Muscle layer of duodenum (tissue), 2 donors: Measurements from ENCODE around the gene MORC3.
"Not testable (repeated sequence)": the region's sequence is repeated elsewhere in the genome, so short reads cannot be mapped to it uniquely, and the experiment has no call there.

Source experiments
- H3K27ac ChIP-seq: one replicate; pipeline ENCODE4 v1.7.0; 2013; ENCODE audit warnings: mild to moderate bottlenecking, low read length
- H3K27me3 ChIP-seq: one replicate; pipeline ENCODE4 v1.7.0; 2013; ENCODE audit warnings: low read depth, mild to moderate bottlenecking, control low read depth, low read length
- H3K36me3 ChIP-seq, 2 donors: one replicate each; pipeline ENCODE4 v1.7.0; 2013; ENCODE audit warnings: low read length in 2 of 2, control low read depth in 1 of 2, mild to moderate bottlenecking in 1 of 2; ENCODE audit not compliant: insufficient read depth in 2 of 2, control insufficient read depth in 1 of 2
- H3K4me1 ChIP-seq, 2 donors: one replicate each; pipeline ENCODE4 v1.7.0; 2013; ENCODE audit warnings: low read length in 2 of 2, mild to moderate bottlenecking in 2 of 2, control low read depth in 1 of 2, moderate library complexity in 1 of 2; ENCODE audit not compliant: insufficient read depth in 2 of 2, control insufficient read depth in 1 of 2
- H3K4me3 ChIP-seq, 2 donors: one replicate each; pipeline ENCODE4 v1.7.0; 2013; ENCODE audit warnings: low read length in 2 of 2, low read depth in 1 of 2, mild to moderate bottlenecking in 1 of 2
- H3K9me3 ChIP-seq, 2 donors: one replicate each; pipeline ENCODE4 v1.7.0; 2013; ENCODE audit warnings: low read length in 2 of 2, control low read depth in 1 of 2, mild to moderate bottlenecking in 1 of 2; ENCODE audit not compliant: control insufficient read depth in 1 of 2
- donor health status: healthy.

The MORC3 gene

DNA sequence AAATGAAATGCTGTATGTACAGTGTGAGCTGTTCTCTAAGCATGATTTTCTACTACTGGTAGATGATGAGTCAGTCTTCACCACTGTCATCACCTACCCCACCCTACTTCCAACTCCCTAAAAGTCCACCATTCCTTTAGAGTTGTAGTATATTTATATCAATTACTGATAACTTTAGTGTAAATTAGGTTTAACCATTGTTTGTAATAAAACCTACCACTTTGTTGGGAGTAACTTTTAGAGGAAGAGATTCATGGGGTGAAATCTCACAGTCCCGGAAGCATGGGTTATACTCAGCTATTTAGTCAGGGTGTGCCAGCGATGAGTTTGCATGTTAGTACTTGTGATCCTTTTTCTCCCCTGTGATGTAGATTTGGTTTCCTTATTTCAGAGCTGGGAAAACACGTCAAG lies 17.1 kb downstream of the MORC3 start:
- Histone ChIP-seq H3K4me3 (no peak overlapping the region), H3K9me3 (no peaks in the 10 kb centered on the region), H3K36me3 (peaks cover 36 to 44% of the 10 kb centered on the region in 2 donors), H3K4me1 (peaks cover 0 to 7% of the 10 kb centered on the region in 2 donors), H3K27ac (no peak overlapping the region), H3K27me3 (no peaks in the 10 kb centered on the region)

- no peaks in the 10 kb centered on the region for H3K4me1 ChIP-seq
- H3K36me3 ChIP-seq, result peaks cover 43 to 46% of the 10 kb centered on the region in 2 donors
- no peaks in the 10 kb centered on the region for H3K27me3 ChIP-seq
- no peak overlapping the region for H3K27ac ChIP-seq
- no peaks in the 10 kb centered on the region for H3K9me3 ChIP-seq
- no peak overlapping the region for H3K4me3 ChIP-seq
These were observed 19.0 kb downstream of the MORC3 start for GRCh38 chr21:36338975-36339374.

- H3K4me3 ChIP-seq, H3K27me3 ChIP-seq, H3K27ac ChIP-seq, H3K9me3 ChIP-seq, H3K4me1 ChIP-seq: not testable (repeated sequence)
- H3K36me3 ChIP-seq, result peaks cover 47 to 66% of the 10 kb centered on the region in 2 donors
These were observed 22.6 kb downstream of the MORC3 start for GRCh38 chr21:36342581-36342980.

DNA sequence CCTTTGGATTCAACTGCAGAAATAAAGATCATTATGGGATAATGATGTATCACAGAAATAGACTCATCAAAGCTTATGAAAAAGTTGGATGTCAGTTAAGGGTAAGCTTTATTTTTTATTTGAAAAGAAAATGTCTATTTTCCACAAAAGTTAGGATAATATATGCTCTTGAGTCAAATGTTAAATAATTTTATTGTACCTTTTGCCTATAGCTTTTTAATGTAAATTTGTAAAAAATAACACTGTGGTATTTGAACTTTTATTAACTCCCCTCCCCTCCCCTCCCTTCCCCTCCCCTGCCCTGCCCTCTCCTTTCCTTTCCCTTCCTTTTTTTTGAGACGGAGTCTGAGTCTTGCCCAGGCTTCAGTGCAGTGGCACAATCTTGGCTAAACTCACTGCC lies 24.9 kb downstream of the MORC3 start:
- Histone ChIP-seq H3K36me3 (peaks cover 39 to 66% of the 10 kb centered on the region in 2 donors), H3K27me3 (no peaks in the 10 kb centered on the region), H3K4me1 (no peaks in the 10 kb centered on the region), H3K4me3 (no peak overlapping the region), H3K27ac (no peak overlapping the region), H3K9me3 (no peaks in the 10 kb centered on the region)

- Histone ChIP-seq H3K4me3 (no peak overlapping the region), H3K27ac (no peak overlapping the region), H3K9me3 (no peaks in the 10 kb centered on the region), H3K36me3 (peaks cover 28 to 51% of the 10 kb centered on the region in 2 donors), H3K4me1 (no peaks in the 10 kb centered on the region), H3K27me3 (no peaks in the 10 kb centered on the region)
These were observed 27.4 kb downstream of the MORC3 start for GRCh38 chr21:36347278-36347961.

GRCh38 chr21:36347962-36348328 lies 27.9 kb downstream of the MORC3 start:
- Histone ChIP-seq H3K36me3 (peaks cover 28 to 48% of the 10 kb centered on the region in 2 donors), H3K27me3 (no peaks in the 10 kb centered on the region), H3K4me1 (no peaks in the 10 kb centered on the region), H3K4me3 (no peak overlapping the region), H3K9me3 (no peaks in the 10 kb centered on the region), H3K27ac (no peak overlapping the region)

GRCh38 chr21:36349315-36349714 lies 29.3 kb downstream of the MORC3 start:
- H3K9me3 ChIP-seq, result no peaks in the 10 kb centered on the region
- H3K4me1 ChIP-seq, result no peaks in the 10 kb centered on the region
- H3K36me3 ChIP-seq, result peaks cover 27 to 42% of the 10 kb centered on the region in 2 donors
- no peak overlapping the region for H3K4me3 ChIP-seq
- no peaks in the 10 kb centered on the region for H3K27me3 ChIP-seq
- H3K27ac ChIP-seq, result no peak overlapping the region

DNA sequence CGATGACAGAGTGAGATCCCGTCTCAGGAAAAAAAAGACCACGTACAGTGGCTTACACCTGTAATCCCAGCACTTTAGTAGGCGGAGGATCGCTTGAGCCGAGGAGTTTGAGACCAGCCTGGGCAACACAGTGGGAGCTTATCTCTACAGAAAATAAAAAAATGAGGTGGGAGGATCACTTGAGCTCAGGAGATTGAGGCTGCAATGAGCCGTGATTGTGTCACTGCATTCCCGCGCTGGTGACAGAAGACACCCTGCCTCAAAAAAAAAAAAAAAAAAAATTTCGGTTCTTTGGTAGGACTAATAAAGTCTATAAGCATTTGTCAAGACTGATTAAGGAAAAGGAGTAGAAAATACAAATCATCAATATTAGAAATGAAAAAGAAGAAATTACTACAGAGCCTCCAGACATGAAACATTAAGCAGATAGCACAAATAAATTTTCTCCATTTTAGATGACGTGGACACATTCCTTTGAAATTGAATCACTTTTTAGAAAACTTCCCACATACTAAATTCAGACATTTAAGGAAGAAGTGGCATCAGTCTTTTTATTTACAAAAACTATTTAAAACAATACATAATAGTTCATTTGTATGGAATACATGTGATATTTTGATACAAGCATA lies 30.4 kb downstream of the MORC3 start:
- Histone ChIP-seq H3K9me3 (no peaks in the 10 kb centered on the region), H3K27me3 (no peaks in the 10 kb centered on the region), H3K4me3 (no peak overlapping the region), H3K36me3 (peaks cover 23 to 35% of the 10 kb centered on the region in 2 donors), H3K27ac (no peak overlapping the region), H3K4me1 (no peaks in the 10 kb centered on the region)

DNA sequence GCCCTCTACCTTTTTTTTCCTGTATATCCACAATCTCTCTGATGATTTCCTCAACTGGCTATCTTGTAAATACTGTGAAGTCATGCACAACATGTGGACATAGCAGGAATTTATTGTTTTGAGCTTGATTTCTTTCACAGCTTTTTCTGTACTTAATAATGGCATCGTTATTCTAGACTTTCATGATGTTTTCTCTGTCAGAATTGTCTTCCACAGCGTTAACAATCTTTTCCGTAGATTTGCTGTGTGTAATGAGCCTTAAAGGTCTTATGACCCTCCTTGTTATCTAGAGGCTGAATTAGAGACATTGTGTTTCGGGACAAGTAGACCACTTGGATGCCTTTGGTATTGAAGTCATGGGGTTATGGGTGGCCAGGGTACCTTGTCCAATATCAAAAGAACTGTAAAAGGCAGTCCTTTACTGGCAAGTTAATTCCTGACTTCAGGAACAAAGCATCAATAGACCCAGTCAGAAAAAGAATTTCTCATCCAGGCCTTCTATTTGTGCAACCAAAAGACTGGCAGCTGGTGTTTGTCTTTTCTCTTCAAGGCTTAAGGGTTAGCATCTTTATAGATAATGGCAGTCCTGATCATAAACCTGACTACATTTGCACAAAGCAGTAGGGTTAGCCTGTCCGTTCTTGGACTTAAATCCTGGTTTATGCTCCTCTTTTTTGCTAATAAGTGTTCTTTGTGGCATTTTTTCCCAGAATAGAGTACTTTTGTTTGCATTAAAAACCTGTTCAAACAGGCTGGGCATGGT lies 35.1 kb downstream of the MORC3 start:
- H3K9me3 ChIP-seq, result no peaks in the 10 kb centered on the region
- H3K4me1 ChIP-seq, result no peaks in the 10 kb centered on the region
- no peaks in the 10 kb centered on the region for H3K27me3 ChIP-seq
- H3K27ac ChIP-seq, result no peak overlapping the region
- H3K4me3 ChIP-seq, result no peak overlapping the region
- peaks cover 15 to 34% of the 10 kb centered on the region in 2 donors for H3K36me3 ChIP-seq

DNA sequence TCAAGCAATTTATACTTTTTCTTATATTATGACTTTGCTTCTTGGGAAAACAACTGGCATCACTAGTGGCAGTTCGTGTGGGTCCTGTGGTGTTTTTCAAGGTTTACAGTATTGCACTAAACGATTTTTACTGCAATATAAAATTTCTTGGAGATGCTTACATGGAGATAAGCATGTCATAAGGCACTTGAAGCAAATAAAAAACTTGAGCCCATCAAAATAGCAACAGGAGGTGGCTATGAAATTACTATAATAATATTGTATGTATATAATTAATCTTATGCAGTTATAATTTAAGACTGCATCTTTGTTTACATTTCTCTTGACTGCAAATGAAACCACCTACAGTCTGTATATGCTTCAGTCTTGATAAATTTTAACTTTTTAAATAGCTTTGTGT lies 35.9 kb downstream of the MORC3 start:
- Histone ChIP-seq H3K36me3 (peaks cover 18 to 40% of the 10 kb centered on the region in 2 donors), H3K27me3 (no peaks in the 10 kb centered on the region), H3K9me3 (no peaks in the 10 kb centered on the region), H3K4me1 (no peaks in the 10 kb centered on the region), H3K4me3 (no peak overlapping the region), H3K27ac (no peak overlapping the region)

DNA sequence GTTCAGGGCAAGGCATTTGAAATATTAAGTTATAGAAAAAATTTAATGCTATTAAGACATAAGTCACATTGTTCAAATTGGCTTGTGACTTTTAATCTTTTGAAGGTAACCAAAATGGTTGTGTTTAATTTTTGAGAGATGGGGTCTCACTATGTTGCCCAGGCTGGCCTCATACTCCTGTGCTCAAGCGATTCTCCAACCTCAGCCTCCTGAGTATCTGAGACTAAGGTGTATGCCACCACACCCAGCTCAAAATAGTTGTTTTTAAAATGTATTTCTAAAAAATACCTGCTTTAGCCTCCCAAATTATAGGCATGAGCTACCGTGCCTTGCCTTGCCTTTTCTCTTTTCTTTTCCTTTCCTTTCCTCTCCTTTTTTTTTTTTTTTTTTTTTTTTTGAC lies 39.2 kb downstream of the MORC3 start:
- Histone ChIP-seq H3K27me3 (no peaks in the 10 kb centered on the region), H3K4me3 (no peak overlapping the region), H3K36me3 (peaks cover 40 to 61% of the 10 kb centered on the region in 2 donors), H3K9me3 (no peaks in the 10 kb centered on the region), H3K27ac (no peak overlapping the region), H3K4me1 (no peaks in the 10 kb centered on the region)
